B cell (primary cell): Measurements from ENCODE around the gene TMEM208. TPM values are rescaled to one million over a fixed set of nuclear protein-coding genes. Genes with fewer than 3 reads are reported as not detected.

Source experiments
- ATAC-seq: fragments of 200-7000 bp; cut with Tn5 transposase; one replicate; pipeline ENCODE4 v1.10.0; 2021; ENCODE audit warnings: low read depth, mild to moderate bottlenecking, moderate number of reproducible peaks, moderate library complexity
- CTCF ChIA-PET: fragments of 350-600 bp; sonication (Branson Sonifier 250); formaldehyde crosslinking; loops from one replicate; lab custom pipeline; 2021; ENCODE audit warnings: antibody characterized with exemption, inconsistent platforms; lab: Charles Lee
- POLR2A ChIA-PET: fragments of 350-600 bp; sonication (Branson Sonifier 250); formaldehyde crosslinking; loops from one replicate; lab custom pipeline; 2021; ENCODE audit warnings: antibody characterized with exemption; lab: Charles Lee
- DNase-seq: peaks from one replicate; pipeline ENCODE4 v3.0.0; 2013
- H2AFZ ChIP-seq: 2 replicates; pipeline ENCODE4 v1.6.1; 2012; ENCODE audit warnings: mild to moderate bottlenecking, low read depth, low read length; ENCODE audit not compliant: insufficient read depth, poor library complexity, severe bottlenecking
- H3K27ac ChIP-seq, 2 donors: 1 replicate in 1 of 2; 2 replicates in 1 of 2; pipeline ENCODE4 v1.5.1; 2012 to 2013; ENCODE audit warnings: low read length in 2 of 2, mild to moderate bottlenecking in 2 of 2, moderate library complexity in 1 of 2
- H3K27me3 ChIP-seq, 4 experiments: fragments of 200-600 bp in 1 of 4; sonication (generic) in 1 of 4; replicated peaks in 1 of 4; 1 replicate in 2 of 4; 2 replicates in 2 of 4; pipeline versions ENCODE4 v1.6.1 to v1.7.0; 2013 to 2016; ENCODE audit warnings: low read length in 3 of 4, mild to moderate bottlenecking in 2 of 4, mixed read lengths in 1 of 4, moderate library complexity in 1 of 4; ENCODE audit not compliant: insufficient read depth in 4 of 4, control insufficient read depth in 3 of 4; ENCODE audit errors: control extremely low read depth in 1 of 4
- H3K36me3 ChIP-seq, 2 experiments: replicated peaks in 1 of 2; 1 replicate in 1 of 2; 2 replicates in 1 of 2; pipeline versions ENCODE4 v1.6.1 to v1.7.1; 2013; ENCODE audit warnings: low read length in 1 of 2; ENCODE audit not compliant: insufficient read depth in 2 of 2, control insufficient read depth in 1 of 2; ENCODE audit errors: control extremely low read depth in 1 of 2, extremely low read depth in 1 of 2
- H3K4me1 ChIP-seq, 2 donors: fragments of 200-600 bp in 1 of 2; sonication (generic) in 1 of 2; 1 replicate in 1 of 2; 2 replicates in 1 of 2; pipeline versions ENCODE4 v1.5.1 to v1.6.1; 2013 to 2017; ENCODE audit warnings: low read length in 2 of 2; ENCODE audit not compliant: control insufficient read depth in 2 of 2, insufficient read depth in 2 of 2
- H3K4me2 ChIP-seq: replicated peaks from 2 replicates; pipeline ENCODE3; 2012; ENCODE audit warnings: mild to moderate bottlenecking, low read depth, low read length; ENCODE audit not compliant: poor library complexity, severe bottlenecking
- H3K4me3 ChIP-seq, 5 experiments: fragments of 200-600 bp in 1 of 5; sonication (generic) in 1 of 5; 1 replicate in 3 of 5; 2 replicates in 2 of 5; pipeline versions ENCODE4 v1.5.1 to v1.7.0; 2011 to 2016; ENCODE audit warnings: low read length in 4 of 5, mild to moderate bottlenecking in 4 of 5, low read depth in 2 of 5, control low read depth in 1 of 5, moderate library complexity in 1 of 5; ENCODE audit not compliant: insufficient read depth in 1 of 5; ENCODE audit errors: control extremely low read depth in 1 of 5, extremely low read depth in 1 of 5
- H3K79me2 ChIP-seq: fragments of 200-600 bp; sonication (generic); one replicate; pipeline ENCODE4 v1.6.0; 2016; ENCODE audit warnings: low read length; ENCODE audit not compliant: control insufficient read depth, insufficient read depth
- H3K9ac ChIP-seq: fragments of 200-600 bp; sonication (generic); 2 replicates; pipeline ENCODE4 v1.6.1; 2017; ENCODE audit warnings: mild to moderate bottlenecking, low read length, moderate library complexity
- H3K9me3 ChIP-seq, 3 donors: one replicate each; pipeline versions ENCODE4 v1.6.1 to v1.7.1; 2013; ENCODE audit warnings: low read length in 2 of 3; ENCODE audit not compliant: control insufficient read depth in 2 of 3, insufficient read depth in 1 of 3; ENCODE audit errors: control extremely low read depth in 1 of 3
- H4K20me1 ChIP-seq: 2 replicates; pipeline ENCODE4 v1.6.0; 2012; ENCODE audit warnings: mild to moderate bottlenecking, low read length; ENCODE audit not compliant: insufficient read depth, control insufficient read depth, poor library complexity, severe bottlenecking
- H3K27ac Mint-ChIP-seq: one replicate; pipeline ENCODE4 v1.8.0; 2021; ENCODE audit warnings: mixed read lengths
- H3K27me3 Mint-ChIP-seq: one replicate; pipeline ENCODE4 v1.8.0; 2021; ENCODE audit warnings: mixed read lengths
- H3K4me1 Mint-ChIP-seq: one replicate; pipeline ENCODE4 v1.8.0; 2021; ENCODE audit warnings: mixed read lengths
- H3K4me3 Mint-ChIP-seq: one replicate; pipeline ENCODE4 v1.8.0; 2021; ENCODE audit warnings: mixed read lengths
- H3K9me3 Mint-ChIP-seq: one replicate; pipeline ENCODE4 v1.8.0; 2022; ENCODE audit warnings: mixed read lengths; ENCODE audit not compliant: insufficient read depth
- EZH2 ChIP-seq: IDR thresholded peaks from 2 replicates; pipeline ENCODE4 v1.6.1; 2012; ENCODE audit warnings: borderline replicate concordance, low read depth, mild to moderate bottlenecking, moderate library complexity, low read length; ENCODE audit not compliant: insufficient read depth, poor library complexity, severe bottlenecking
- WGBS: methylation state at CpG from one replicate; pipeline ENCODE4 v1.1.5; 2013; ENCODE audit warnings: missing lambda C conversion rate; ENCODE audit not compliant: insufficient coverage; 5-methylcytosine and 5-hydroxymethylcytosine counted together
- intact Hi-C: fragments of 100-400 bp; cut with micrococcal nuclease; formaldehyde crosslinking; loops from one replicate; pipeline ENCODE4 v1.10.0; 2022
- polyA plus RNA-seq: library from polyadenylated mRNA; depleted of rRNA; stranded (reverse); fragments of >200 nt; gene quantifications from 2 replicates; pipeline ENCODE4 v1.2.3, GENCODE V29; 2012
- total RNA-seq, 2 donors: library from RNA; stranded (reverse); fragments of 120-200 nt in 1 of 2; gene quantifications; 1 replicate in 1 of 2; 2 replicates in 1 of 2; pipeline versions ENCODE4 v1.2.3 to v1.2.4, GENCODE V29; 2013 to 2022
- TF ChIP-seq, protein P1 (sequence below): fragments of 200-600 bp; IDR thresholded peaks from one replicate; pipeline ENCODE4 v1.8.0; 2022; ENCODE audit warnings: antibody characterized with exemption, mild to moderate bottlenecking

The TMEM208 gene
- total and polyA plus RNA-seq, 2 donors (not counting 1 experiment from before 2014, with no cell fraction given), result 36.1 to 40.4 TPM

DNA sequence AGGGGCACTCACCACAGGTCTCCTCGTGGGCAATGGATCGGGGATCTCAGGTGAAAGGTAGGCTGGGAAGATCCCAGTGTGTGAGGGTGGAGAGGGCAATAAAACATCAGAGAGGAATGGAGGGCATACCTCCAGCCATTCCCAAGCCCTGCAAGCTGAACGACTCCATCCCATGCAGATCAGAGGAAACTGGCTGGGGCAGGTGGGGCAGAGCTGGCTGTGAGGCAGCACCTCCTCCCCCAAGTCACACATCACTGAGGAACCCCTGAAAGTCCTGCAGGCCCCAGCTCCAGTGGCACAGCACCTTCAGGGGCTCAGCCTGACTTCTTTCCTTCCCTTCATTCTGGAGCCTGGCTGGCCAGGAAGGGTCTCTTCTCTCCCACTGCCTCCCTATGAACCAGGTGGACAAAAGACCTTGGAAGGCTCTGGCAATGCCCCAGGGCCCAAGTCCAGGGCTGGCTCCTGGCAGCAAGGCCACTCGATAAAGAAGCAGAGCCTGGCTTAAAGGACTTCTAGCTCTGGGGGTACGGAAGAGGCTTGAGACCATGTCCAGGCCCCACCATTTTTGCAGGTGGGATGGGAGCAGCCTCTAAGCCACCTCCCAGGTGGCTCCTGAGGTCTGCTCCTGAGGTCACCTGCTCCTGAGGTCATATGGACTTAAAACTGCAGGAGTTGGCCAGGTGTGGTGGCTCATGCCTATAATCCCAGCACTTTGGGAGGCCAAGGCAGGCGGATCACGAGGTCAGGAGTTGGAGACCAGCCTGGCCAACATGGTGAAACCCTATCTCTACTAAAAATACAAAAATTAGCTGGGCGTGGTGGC, 13.5 kb upstream of the TMEM208 start:
- H3K4me1 Mint-ChIP-seq, result no peaks in the 10 kb centered on the region
- CTCF ChIA-PET, result no interaction called here
- no peak for TF ChIP-seq EZH2
- TF ChIP-seq, protein P1, sequence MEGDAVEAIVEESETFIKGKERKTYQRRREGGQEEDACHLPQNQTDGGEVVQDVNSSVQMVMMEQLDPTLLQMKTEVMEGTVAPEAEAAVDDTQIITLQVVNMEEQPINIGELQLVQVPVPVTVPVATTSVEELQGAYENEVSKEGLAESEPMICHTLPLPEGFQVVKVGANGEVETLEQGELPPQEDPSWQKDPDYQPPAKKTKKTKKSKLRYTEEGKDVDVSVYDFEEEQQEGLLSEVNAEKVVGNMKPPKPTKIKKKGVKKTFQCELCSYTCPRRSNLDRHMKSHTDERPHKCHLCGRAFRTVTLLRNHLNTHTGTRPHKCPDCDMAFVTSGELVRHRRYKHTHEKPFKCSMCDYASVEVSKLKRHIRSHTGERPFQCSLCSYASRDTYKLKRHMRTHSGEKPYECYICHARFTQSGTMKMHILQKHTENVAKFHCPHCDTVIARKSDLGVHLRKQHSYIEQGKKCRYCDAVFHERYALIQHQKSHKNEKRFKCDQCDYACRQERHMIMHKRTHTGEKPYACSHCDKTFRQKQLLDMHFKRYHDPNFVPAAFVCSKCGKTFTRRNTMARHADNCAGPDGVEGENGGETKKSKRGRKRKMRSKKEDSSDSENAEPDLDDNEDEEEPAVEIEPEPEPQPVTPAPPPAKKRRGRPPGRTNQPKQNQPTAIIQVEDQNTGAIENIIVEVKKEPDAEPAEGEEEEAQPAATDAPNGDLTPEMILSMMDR, result no peak
- no peak overlapping the region for H2AFZ ChIP-seq
- H3K4me3 Mint-ChIP-seq, result no peak overlapping the region
- 83% methylated on average over 3 of the region's 8 CpGs for WGBS
- no peaks in the 10 kb centered on the region for H3K36me3 ChIP-seq
- no peak overlapping the region for H3K9ac ChIP-seq
- intact Hi-C loops, result no loop called here
- H3K4me2 ChIP-seq, result no peak overlapping the region
- no peak overlapping the region for H3K27ac ChIP-seq
- no peaks in the 10 kb centered on the region for H3K27me3 ChIP-seq
- H3K4me1 ChIP-seq, result no peaks in the 10 kb centered on the region
- no peaks in the 10 kb centered on the region for H3K79me2 ChIP-seq
- H3K4me3 ChIP-seq, result no peak overlapping the region
- no peak overlapping the region for H3K27ac Mint-ChIP-seq
- ATAC-seq (no peak), DNase-seq (no peak)
- H3K9me3 Mint-ChIP-seq, result no peaks in the 10 kb centered on the region
- no peaks in the 10 kb centered on the region for H3K27me3 Mint-ChIP-seq
- H3K9me3 ChIP-seq, result no peaks in the 10 kb centered on the region
- H4K20me1 ChIP-seq, result no peaks in the 10 kb centered on the region
- POLR2A ChIA-PET, result no interaction called here

DNA sequence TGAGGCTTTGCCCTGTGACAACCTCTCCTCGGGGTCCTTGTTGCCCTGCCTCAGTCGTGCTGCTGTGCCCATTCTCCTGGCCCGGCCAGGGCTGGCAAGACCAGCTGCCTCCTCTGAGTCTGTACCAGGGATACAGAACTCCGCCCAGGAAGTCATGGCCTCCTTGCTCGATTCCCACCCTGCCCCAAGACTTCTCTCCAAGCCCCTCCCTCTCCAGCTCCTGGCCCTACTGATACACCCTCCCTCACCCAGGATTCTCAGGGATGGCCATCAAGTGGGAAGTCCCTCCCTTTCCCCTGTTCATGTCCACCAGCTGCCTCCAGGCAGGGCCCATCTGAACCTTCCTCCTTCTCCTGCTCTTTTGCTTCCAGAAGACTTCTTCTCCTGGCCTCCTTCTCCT, 11.2 kb upstream of the TMEM208 start:
- Mint-ChIP-seq H3K27ac (no peak overlapping the region), H3K4me3 (no peak overlapping the region), H3K27me3 (no peaks in the 10 kb centered on the region), H3K9me3 (no peaks in the 10 kb centered on the region), H3K4me1 (no peaks in the 10 kb centered on the region)
- TF ChIP-seq, protein P1, result no peak
- no peak for TF ChIP-seq EZH2
- ATAC-seq, result no peak
- no peak overlapping the region for H3K9ac ChIP-seq
- ChIA-PET CTCF (no interaction called here), POLR2A (no interaction called here)
- H3K9me3 ChIP-seq, result no peaks in the 10 kb centered on the region
- intact Hi-C loops, result no loop called here
- WGBS, result 78% methylated on average over 5 of the region's 5 CpGs
- H3K27ac ChIP-seq, result no peak overlapping the region
- no peaks in the 10 kb centered on the region for H3K4me1 ChIP-seq
- H3K27me3 ChIP-seq, result no peaks in the 10 kb centered on the region
- no peak overlapping the region for H3K4me3 ChIP-seq
- no peaks in the 10 kb centered on the region for H3K36me3 ChIP-seq
- no peak overlapping the region for H3K4me2 ChIP-seq
- no peak for DNase-seq
- no peaks in the 10 kb centered on the region for H3K79me2 ChIP-seq
- no peak overlapping the region for H2AFZ ChIP-seq
- no peaks in the 10 kb centered on the region for H4K20me1 ChIP-seq
